CD14-positive monocyte (primary cell): Measurements from ENCODE around the gene TENM3. TPM values are rescaled to one million over a fixed set of nuclear protein-coding genes. Genes with fewer than 3 reads are reported as not detected.

Experiments used
- DNase-seq, 3 donors: peaks; one replicate each; pipeline ENCODE4 v3.0.0-alpha.2; 2011 to 2022
- H2AFZ ChIP-seq: 2 replicates; pipeline ENCODE4 v1.6.0; 2012; ENCODE audit warnings: mild to moderate bottlenecking, low read depth, low read length, inconsistent platforms; ENCODE audit not compliant: insufficient read depth, poor library complexity, severe bottlenecking
- H3K27ac ChIP-seq, 2 donors: 1 replicate in 1 of 2; 2 replicates in 1 of 2; pipeline ENCODE4 v1.5.1; 2012 to 2013; ENCODE audit warnings: low read length in 2 of 2, control low read depth in 1 of 2, inconsistent platforms in 1 of 2, low read depth in 1 of 2, mild to moderate bottlenecking in 1 of 2
- H3K27me3 ChIP-seq, 2 donors: one replicate each; pipeline versions ENCODE4 v1.6.0 to v1.6.1; 2011 to 2013; ENCODE audit warnings: low read length in 2 of 2; ENCODE audit not compliant: control insufficient read depth in 2 of 2, insufficient read depth in 2 of 2
- H3K36me3 ChIP-seq, 2 donors: replicated peaks in 1 of 2; 1 replicate in 1 of 2; 2 replicates in 1 of 2; pipeline versions ENCODE4 v1.5.1 to v1.6.1; 2012 to 2013; ENCODE audit warnings: low read length in 2 of 2, control low read depth in 1 of 2, inconsistent platforms in 1 of 2, mild to moderate bottlenecking in 1 of 2; ENCODE audit not compliant: insufficient read depth in 2 of 2, control insufficient read depth in 1 of 2
- H3K4me1 ChIP-seq, 2 donors: 1 replicate in 1 of 2; 2 replicates in 1 of 2; pipeline versions ENCODE4 v1.5.1 to v1.6.1; 2012 to 2013; ENCODE audit warnings: low read length in 2 of 2, control low read depth in 1 of 2, inconsistent platforms in 1 of 2, mild to moderate bottlenecking in 1 of 2, moderate library complexity in 1 of 2; ENCODE audit not compliant: insufficient read depth in 2 of 2, control insufficient read depth in 1 of 2
- H3K4me2 ChIP-seq: replicated peaks from 2 replicates; pipeline ENCODE3; 2012; ENCODE audit warnings: low read length, moderate library complexity, mild to moderate bottlenecking; ENCODE audit not compliant: poor library complexity, severe bottlenecking; ENCODE audit errors: extremely low read depth
- H3K4me3 ChIP-seq, 3 experiments: fragments of 200-600 bp in 1 of 3; sonication (generic) in 1 of 3; replicated peaks in 1 of 3; 1 replicate in 2 of 3; 2 replicates in 1 of 3; pipeline ENCODE4 v1.5.1; 2011 to 2013; ENCODE audit warnings: low read length in 3 of 3, mild to moderate bottlenecking in 3 of 3, control low read depth in 2 of 3, low read depth in 2 of 3, inconsistent platforms in 1 of 3, moderate library complexity in 1 of 3
- H3K79me2 ChIP-seq: 2 replicates; pipeline ENCODE4 v1.6.0; 2012; ENCODE audit warnings: mild to moderate bottlenecking, control low read depth, inconsistent platforms, low read length, moderate library complexity; ENCODE audit not compliant: insufficient read depth
- H3K9ac ChIP-seq: 2 replicates; pipeline ENCODE4 v1.6.0; 2017; ENCODE audit warnings: low read length, mild to moderate bottlenecking; ENCODE audit not compliant: insufficient read depth, poor library complexity, severe bottlenecking
- H3K9me3 ChIP-seq, 2 donors: replicated peaks in 1 of 2; 1 replicate in 1 of 2; 2 replicates in 1 of 2; pipeline versions ENCODE4 v1.5.1 to v1.6.1; 2012 to 2013; ENCODE audit warnings: low read length in 2 of 2, control low read depth in 1 of 2; ENCODE audit not compliant: control insufficient read depth in 1 of 2, insufficient read depth in 1 of 2
- H4K20me1 ChIP-seq: 2 replicates; pipeline ENCODE4 v1.6.0; 2012; ENCODE audit warnings: mild to moderate bottlenecking, low read length, control low read depth, moderate library complexity; ENCODE audit not compliant: insufficient read depth
- H3K27ac Mint-ChIP-seq, 7 donors: one replicate each; pipeline ENCODE4 v1.8.0; 2020; ENCODE audit warnings: mild to moderate bottlenecking in 7 of 7, mixed read lengths in 7 of 7, moderate library complexity in 6 of 7, inconsistent platforms in 2 of 7
- H3K27me3 Mint-ChIP-seq, 3 donors: one replicate each; pipeline ENCODE4 v1.8.0; 2021 to 2022; ENCODE audit warnings: low read depth in 3 of 3, mild to moderate bottlenecking in 3 of 3, mixed read lengths in 3 of 3, moderate library complexity in 3 of 3, inconsistent platforms in 1 of 3
- H3K36me3 Mint-ChIP-seq, 2 donors: one replicate each; pipeline ENCODE4 v1.8.0; 2020; ENCODE audit warnings: mixed read lengths in 2 of 2, inconsistent platforms in 1 of 2, mild to moderate bottlenecking in 1 of 2
- H3K4me1 Mint-ChIP-seq: one replicate; pipeline ENCODE4 v1.8.0; 2020; ENCODE audit warnings: mild to moderate bottlenecking, mixed read lengths
- H3K4me3 Mint-ChIP-seq, 2 donors: one replicate each; pipeline ENCODE4 v1.8.0; 2020; ENCODE audit warnings: mild to moderate bottlenecking in 2 of 2, mixed read lengths in 2 of 2, moderate library complexity in 1 of 2
- H3K9me3 Mint-ChIP-seq, 7 donors: one replicate each; pipeline ENCODE4 v1.8.0; 2020 to 2022; ENCODE audit warnings: mixed read lengths in 7 of 7, mild to moderate bottlenecking in 6 of 7, moderate library complexity in 6 of 7, inconsistent platforms in 2 of 7
- CTCF ChIP-seq: fragments of 200-600 bp; IDR thresholded peaks from one replicate; pipeline ENCODE4 v1.8.0; 2022; ENCODE audit warnings: antibody characterized with exemption, mild to moderate bottlenecking
- WGBS: methylation state at CpG from one replicate; pipeline ENCODE4 v1.1.5; 2013; ENCODE audit warnings: missing lambda C conversion rate; ENCODE audit not compliant: insufficient coverage; 5-methylcytosine and 5-hydroxymethylcytosine counted together
- intact Hi-C, 2 donors: fragments of 100-400 bp; cut with micrococcal nuclease; formaldehyde crosslinking; loops; one replicate each; pipeline versions ENCODE4 v1.15.0 to v1.15.1; 2023
- polyA plus RNA-seq, 3 donors: library from polyadenylated mRNA; depleted of rRNA in 1 of 3; unstranded in 2 of 3; stranded (reverse) in 1 of 3; fragments of 300-500 nt in 2 of 3; fragments of >200 nt in 1 of 3; fragmentation: Illumina TruSeq in 2 of 3; gene quantifications; 1 replicate in 2 of 3; 2 replicates in 1 of 3; pipeline ENCODE4 v1.2.3, GENCODE V29; 2012 to 2021

The TENM3 gene
- polyA plus RNA-seq, 3 donors, result not detected

- no peak overlapping the region for H3K4me2 ChIP-seq
- no peaks in the 10 kb centered on the region for H3K36me3 ChIP-seq
- no peak for DNase-seq
- intact Hi-C loops, result no loop called here
- Mint-ChIP-seq H3K9me3 (peaks cover 0 to 3% (median 0%) of the 10 kb centered on the region in 7 donors), H3K4me3 (no peak overlapping the region), H3K27ac (no peak overlapping the region), H3K36me3 (no peaks in the 10 kb centered on the region), H3K27me3 (no peaks in the 10 kb centered on the region), H3K4me1 (no peaks in the 10 kb centered on the region)
- no peaks in the 10 kb centered on the region for H3K79me2 ChIP-seq
- H3K9ac ChIP-seq, result no peak overlapping the region
- no peak overlapping the region for H2AFZ ChIP-seq
- H3K4me1 ChIP-seq, result no peaks in the 10 kb centered on the region
- WGBS, result 67% methylated on average over 2 of the region's 8 CpGs
- H3K27ac ChIP-seq, result no peak overlapping the region
- H3K9me3 ChIP-seq, result no peaks in the 10 kb centered on the region
- H4K20me1 ChIP-seq, result no peaks in the 10 kb centered on the region
- no peak overlapping the region for H3K4me3 ChIP-seq
- no peak for TF ChIP-seq CTCF
- H3K27me3 ChIP-seq, result no peaks in the 10 kb centered on the region
These were observed 293.1 kb downstream of the TENM3 start for GRCh38 chr4:182536221-182536811.

- Mint-ChIP-seq H3K4me1 (no peaks in the 10 kb centered on the region), H3K36me3 (no peaks in the 10 kb centered on the region), H3K27me3 (no peaks in the 10 kb centered on the region), H3K27ac (no peak overlapping the region), H3K9me3 (peaks cover 0 to 3% (median 0%) of the 10 kb centered on the region in 7 donors), H3K4me3 (no peak overlapping the region)
- no peak for TF ChIP-seq CTCF
- no peaks in the 10 kb centered on the region for H3K27me3 ChIP-seq
- no peak for DNase-seq
- H3K9me3 ChIP-seq, result no peaks in the 10 kb centered on the region
- intact Hi-C loops, result no loop called here
- no peaks in the 10 kb centered on the region for H3K4me1 ChIP-seq
- no peak overlapping the region for H3K9ac ChIP-seq
- WGBS, result 59% methylated on average over 5 of the region's 10 CpGs
- H3K36me3 ChIP-seq, result no peaks in the 10 kb centered on the region
- no peaks in the 10 kb centered on the region for H3K79me2 ChIP-seq
- no peak overlapping the region for H3K27ac ChIP-seq
- H3K4me3 ChIP-seq, result no peak overlapping the region
- H3K4me2 ChIP-seq, result no peak overlapping the region
- no peak overlapping the region for H2AFZ ChIP-seq
- H4K20me1 ChIP-seq, result no peaks in the 10 kb centered on the region
These were observed 294.0 kb downstream of the TENM3 start for GRCh38 chr4:182537031-182537795.
